Spleen (tissue), 11 donors: Measurements from ENCODE around the gene GON4L. TPM values are rescaled to one million over a fixed set of nuclear protein-coding genes. Genes with fewer than 3 reads are reported as not detected.
"Not testable (repeated sequence)": the region's sequence is repeated elsewhere in the genome, so short reads cannot be mapped to it uniquely, and the experiment has no call there.

ENCODE experiments used
- DNase-seq: peaks from one replicate; pipeline ENCODE4 v3.0.0-alpha.2; 2020
- H3K27ac ChIP-seq, 8 donors: fragments of 200-600 bp; sonication (generic) in 7 of 8; 1 replicate in 4 of 8; 2 replicates in 4 of 8; pipeline versions ENCODE4 v1.5.0 to v1.8.0; 2016 to 2021; ENCODE audit warnings: inconsistent platforms in 4 of 8, mild to moderate bottlenecking in 4 of 8, moderate library complexity in 1 of 8
- H3K27me3 ChIP-seq, 7 donors: fragments of 200-600 bp; sonication (generic) in 6 of 7; replicated peaks in 1 of 7; 1 replicate in 4 of 7; 2 replicates in 3 of 7; pipeline versions ENCODE4 v1.5.0 to v1.8.0; 2016 to 2021; ENCODE audit warnings: inconsistent platforms in 3 of 7, mild to moderate bottlenecking in 1 of 7
- H3K36me3 ChIP-seq, 6 donors: fragments of 200-600 bp; sonication (generic) in 5 of 6; 1 replicate in 4 of 6; 2 replicates in 2 of 6; pipeline versions ENCODE4 v1.5.0 to v1.8.0; 2016 to 2021; ENCODE audit warnings: inconsistent platforms in 2 of 6
- H3K4me1 ChIP-seq, 6 donors: fragments of 200-600 bp; sonication (generic) in 5 of 6; 1 replicate in 3 of 6; 2 replicates in 3 of 6; pipeline versions ENCODE4 v1.5.0 to v1.8.0; 2016 to 2021; ENCODE audit warnings: inconsistent platforms in 3 of 6
- H3K4me3 ChIP-seq, 8 donors: fragments of 200-600 bp; sonication (generic) in 7 of 8; 1 replicate in 4 of 8; 2 replicates in 4 of 8; pipeline versions ENCODE4 v1.5.0 to v1.8.0; 2016 to 2021; ENCODE audit warnings: inconsistent platforms in 4 of 8, mild to moderate bottlenecking in 4 of 8, moderate library complexity in 2 of 8
- H3K9me3 ChIP-seq, 8 donors: fragments of 200-600 bp; sonication (generic) in 7 of 8; 1 replicate in 4 of 8; 2 replicates in 4 of 8; pipeline versions ENCODE4 v1.5.0 to v1.8.0; 2016 to 2021; ENCODE audit warnings: inconsistent platforms in 4 of 8
- CTCF ChIP-seq, 11 experiments: fragments of 200-600 bp in 7 of 11; fragments of 450-650 bp in 4 of 11; sonication (generic) in 4 of 11; IDR thresholded peaks in 8 of 11; conservative IDR thresholded peaks in 3 of 11; 1 replicate in 7 of 11; 2 replicates in 4 of 11; pipeline versions ENCODE4 v1.4.0 to v1.8.0; 2016 to 2021; ENCODE audit warnings: antibody characterized with exemption in 11 of 11, inconsistent platforms in 4 of 11, mild to moderate bottlenecking in 1 of 11
- POLR2A ChIP-seq, 3 donors: fragments of 450-650 bp; IDR thresholded peaks; one replicate each; pipeline ENCODE4 v1.5.1; 2017; ENCODE audit warnings: antibody characterized with exemption in 3 of 3, mild to moderate bottlenecking in 1 of 3
- POLR2AphosphoS5 ChIP-seq, 3 donors: sonication (generic); formaldehyde crosslinking; IDR thresholded peaks; one replicate each; pipeline ENCODE4 v1.5.1; 2017; ENCODE audit warnings: antibody characterized with exemption in 3 of 3
- WGBS, 5 donors: extraction: QIAGEN DNeasy Blood & Tissue Kit in 3 of 5; methylation state at CpG; one replicate each; pipeline versions ENCODE4 v1.1.5 to v1.1.7; 2013 to 2018; 5-methylcytosine and 5-hydroxymethylcytosine counted together
- intact Hi-C: fragments of 100-400 bp; cut with DNase I; formaldehyde crosslinking; loops from one replicate; pipeline ENCODE4 v1.15.0; 2023; ENCODE audit warnings: low total_unique reads
- polyA plus RNA-seq, 3 donors: library from polyadenylated mRNA; stranded (reverse); fragments of 200-250 nt; gene quantifications; one replicate each; pipeline ENCODE4 v1.2.1, GENCODE V29; 2013
- total RNA-seq, 7 donors: library from RNA; depleted of rRNA in 3 of 7; stranded (reverse); fragments of >200 nt in 3 of 7; fragmentation: NEBNext Ultra II Directional in 4 of 7; extraction: Animal tissue kit (Norgen Biotek cat#: 25700) in 4 of 7; gene quantifications; one replicate each; pipeline versions ENCODE4 v1.1.0 to v1.2.1, GENCODE V29; 2016 to 2021
- donor health status: healthy with polysubstance abuse.
- donor health status: DM: no; HTN: no; CAD: no; lungs with moderate emphysema.
- donor health status: DM: no; HTN: no; CAD: no.
- donor health status: Bipolar disorder and iron deficiency.
- donor health status: healthy.
- donor health status: DM: no; HTN: no; CAD: no.
- donor health status: DM: yes; HTN: yes; CAD: no.

Gene GON4L
- total and polyA plus RNA-seq, 10 donors: 12.3 to 103 (median 66.2) TPM

GRCh38 chr1:155847823-155848529, 9.0 kb downstream of the GON4L start:
- no peak for TF ChIP-seq POLR2AphosphoS5 (IDR thresholded peaks at IDR 0.05)
- no peak for TF ChIP-seq POLR2A (IDR thresholded peaks at IDR 0.05)
- TF ChIP-seq CTCF (IDR thresholded peaks at IDR 0.05 in 8 of 11, conservative IDR thresholded peaks at IDR 0.05 in 3 of 11): no peak
- Histone ChIP-seq H3K27me3 (no peaks in the 10 kb centered on the region), H3K9me3 (no peaks in the 10 kb centered on the region), H3K4me3 (no peak overlapping the region), H3K27ac (peak overlapping the region in 1 of 8 donors; percentile 5), H3K36me3 (peaks cover 0 to 97% (median 33%) of the 10 kb centered on the region in 6 donors), H3K4me1 (peaks cover 0 to 80% (median 36%) of the 10 kb centered on the region in 6 donors)
- 86 to 100% (median 95%) methylated on average over 1 of the region's 1 CpG for WGBS, 5 donors
- no peak for DNase-seq
- intact Hi-C loops: no loop called here

GRCh38 chr1:155844860-155845421, 12.1 kb downstream of the GON4L start:
- Histone ChIP-seq H3K9me3 (no peaks in the 10 kb centered on the region), H3K27me3 (no peaks in the 10 kb centered on the region), H3K36me3 (peaks cover 0 to 92% (median 14%) of the 10 kb centered on the region in 6 donors), H3K4me3 (no peak overlapping the region), H3K27ac (peak overlapping the region in 2 of 8 donors; percentile 16 to 25), H3K4me1 (peaks cover 0 to 51% (median 18%) of the 10 kb centered on the region in 6 donors)
- TF ChIP-seq CTCF (IDR thresholded peaks at IDR 0.05 in 8 of 11, conservative IDR thresholded peaks at IDR 0.05 in 3 of 11): no peak
- TF ChIP-seq POLR2AphosphoS5 (IDR thresholded peaks at IDR 0.05): no peak
- no peak for TF ChIP-seq POLR2A (IDR thresholded peaks at IDR 0.05)
- DNase-seq: no peak
- 82 to 100% (median 91%) methylated on average over 1 of the region's 1 CpG for WGBS, 5 donors
- intact Hi-C loops: no loop called here

GRCh38 chr1:155840386-155840785, 16.6 kb downstream of the GON4L start:
- TF ChIP-seq POLR2AphosphoS5 (IDR thresholded peaks at IDR 0.05) (no peak), CTCF (IDR thresholded peaks at IDR 0.05 in 8 of 11, conservative IDR thresholded peaks at IDR 0.05 in 3 of 11) (no peak), POLR2A (IDR thresholded peaks at IDR 0.05) (no peak)
- no peaks in the 10 kb centered on the region for H3K27me3 ChIP-seq
- intact Hi-C loops: no loop called here
- H3K36me3 ChIP-seq: peaks cover 0 to 75% (median 3%) of the 10 kb centered on the region in 6 donors
- no peak overlapping the region for H3K27ac ChIP-seq
- DNase-seq: no peak
- H3K4me3 ChIP-seq: no peak overlapping the region
- 91 to 98% (median 96%) methylated on average over 5 of the region's 5 CpGs for WGBS, 5 donors
- H3K4me1 ChIP-seq: peaks cover 0 to 39% (median 9%) of the 10 kb centered on the region in 6 donors
- H3K9me3 ChIP-seq: no peaks in the 10 kb centered on the region

GRCh38 chr1:155835548-155835947, 21.5 kb downstream of the GON4L start:
- H3K36me3 ChIP-seq: peaks cover 0 to 40% (median 0%) of the 10 kb centered on the region in 6 donors
- 81 to 94% (median 88%) methylated on average over 6 of the region's 6 CpGs for WGBS, 5 donors
- TF ChIP-seq POLR2AphosphoS5 (IDR thresholded peaks at IDR 0.05) (no peak), POLR2A (IDR thresholded peaks at IDR 0.05) (no peak), CTCF (IDR thresholded peaks at IDR 0.05 in 8 of 11, conservative IDR thresholded peaks at IDR 0.05 in 3 of 11) (no peak)
- DNase-seq: no peak
- no peaks in the 10 kb centered on the region for H3K27me3 ChIP-seq
- H3K27ac ChIP-seq: peak overlapping the region in 7 of 8 donors; percentile 6 to 68 (median 55)
- peaks cover 0 to 36% (median 18%) of the 10 kb centered on the region in 6 donors for H3K4me1 ChIP-seq
- no peak overlapping the region for H3K4me3 ChIP-seq
- no peaks in the 10 kb centered on the region for H3K9me3 ChIP-seq
- intact Hi-C loops: no loop called here

- Histone ChIP-seq H3K36me3 (peaks cover 0 to 41% (median 0%) of the 10 kb centered on the region in 6 donors), H3K27ac (peak overlapping the region in 4 of 8 donors; percentile 23 to 68 (median 61)), H3K4me1 (peaks cover 0 to 40% (median 19%) of the 10 kb centered on the region in 6 donors)
- H3K9me3 ChIP-seq, H3K27me3 ChIP-seq, intact Hi-C loops, DNase-seq, H3K4me3 ChIP-seq: not testable (repeated sequence)
- 69 to 88% (median 81%) methylated on average over 7 to 9 of the region's 9 CpGs for WGBS, 5 donors
Observed at GRCh38 chr1:155834927-155835399, 22.1 kb downstream of the GON4L start.
